Coronary artery (tissue), 2 donors: ENCODE data around the gene SEC22C.
"Not testable (repeated sequence)": the region's sequence is repeated elsewhere in the genome, so short reads cannot be mapped to it uniquely, and the experiment has no call there.

ENCODE experiments used
- DNase-seq: peaks from one replicate; pipeline ENCODE4 v3.0.0-alpha.2; 2017; ENCODE audit warnings: low spot score
- H3K27ac ChIP-seq, 2 donors: fragments of 200-600 bp; sonication (generic); one replicate each; pipeline ENCODE4 v1.5.1; 2016 to 2019
- H3K4me3 ChIP-seq: fragments of 200-600 bp; sonication (generic); 2 replicates; pipeline ENCODE4 v1.5.1; 2016; ENCODE audit warnings: mild to moderate bottlenecking, moderate library complexity
- TF ChIP-seq, protein P1 (sequence below): fragments of 200-600 bp; sonication (generic); IDR thresholded peaks from one replicate; pipeline ENCODE4 v1.5.1; 2019; ENCODE audit warnings: antibody characterized with exemption

The SEC22C gene

GRCh38 chr3:42581400-42581708 lies 413 bp downstream of the SEC22C start:
- peak overlapping the region; percentile 87 to 94 for H3K27ac ChIP-seq
- peak overlapping the region; percentile 94 for H3K4me3 ChIP-seq
- TF ChIP-seq, protein P1, sequence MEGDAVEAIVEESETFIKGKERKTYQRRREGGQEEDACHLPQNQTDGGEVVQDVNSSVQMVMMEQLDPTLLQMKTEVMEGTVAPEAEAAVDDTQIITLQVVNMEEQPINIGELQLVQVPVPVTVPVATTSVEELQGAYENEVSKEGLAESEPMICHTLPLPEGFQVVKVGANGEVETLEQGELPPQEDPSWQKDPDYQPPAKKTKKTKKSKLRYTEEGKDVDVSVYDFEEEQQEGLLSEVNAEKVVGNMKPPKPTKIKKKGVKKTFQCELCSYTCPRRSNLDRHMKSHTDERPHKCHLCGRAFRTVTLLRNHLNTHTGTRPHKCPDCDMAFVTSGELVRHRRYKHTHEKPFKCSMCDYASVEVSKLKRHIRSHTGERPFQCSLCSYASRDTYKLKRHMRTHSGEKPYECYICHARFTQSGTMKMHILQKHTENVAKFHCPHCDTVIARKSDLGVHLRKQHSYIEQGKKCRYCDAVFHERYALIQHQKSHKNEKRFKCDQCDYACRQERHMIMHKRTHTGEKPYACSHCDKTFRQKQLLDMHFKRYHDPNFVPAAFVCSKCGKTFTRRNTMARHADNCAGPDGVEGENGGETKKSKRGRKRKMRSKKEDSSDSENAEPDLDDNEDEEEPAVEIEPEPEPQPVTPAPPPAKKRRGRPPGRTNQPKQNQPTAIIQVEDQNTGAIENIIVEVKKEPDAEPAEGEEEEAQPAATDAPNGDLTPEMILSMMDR = no peak
- no peak for DNase-seq

- not testable (repeated sequence) for H3K4me3 ChIP-seq, DNase-seq, H3K27ac ChIP-seq
Measured at GRCh38 chr3:42579346-42579745, 2.4 kb downstream of the SEC22C start.

GRCh38 chr3:42578054-42578453 lies 3.7 kb downstream of the SEC22C start:
- Histone ChIP-seq H3K27ac (no peak overlapping the region), H3K4me3 (no peak overlapping the region)
- TF ChIP-seq, protein P1 = no peak
- no peak for DNase-seq

DNA sequence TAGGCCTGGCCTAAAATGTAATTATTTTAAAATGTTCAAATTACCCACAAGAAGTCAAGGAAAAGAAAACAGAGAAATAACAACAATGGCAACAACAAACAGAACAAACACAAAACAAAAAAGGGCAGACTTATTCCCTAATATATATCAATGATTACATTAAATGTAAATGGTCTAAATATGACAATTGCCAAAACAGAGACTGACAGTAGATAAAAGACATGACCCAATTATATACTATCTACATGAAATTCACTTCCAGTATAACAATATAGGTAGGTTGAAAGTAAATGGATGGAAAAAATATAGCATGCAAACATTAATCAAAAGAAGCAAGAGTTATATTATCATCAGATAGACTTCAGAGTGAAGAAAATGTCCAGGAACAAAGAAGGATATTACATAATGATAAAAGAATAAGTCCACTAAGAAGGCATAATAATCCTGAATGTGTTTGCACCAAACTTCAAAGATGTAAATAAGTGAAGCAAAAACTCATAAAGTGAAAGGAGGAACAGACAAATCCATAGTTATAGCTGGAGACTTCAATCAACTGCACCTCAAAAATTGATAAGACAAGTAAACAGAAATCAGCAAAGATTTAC lies 6.5 kb downstream of the SEC22C start:
- TF ChIP-seq, protein P1 = no peak
- Histone ChIP-seq H3K4me3 (no peak overlapping the region), H3K27ac (no peak overlapping the region)
- DNase-seq = no peak

DNA sequence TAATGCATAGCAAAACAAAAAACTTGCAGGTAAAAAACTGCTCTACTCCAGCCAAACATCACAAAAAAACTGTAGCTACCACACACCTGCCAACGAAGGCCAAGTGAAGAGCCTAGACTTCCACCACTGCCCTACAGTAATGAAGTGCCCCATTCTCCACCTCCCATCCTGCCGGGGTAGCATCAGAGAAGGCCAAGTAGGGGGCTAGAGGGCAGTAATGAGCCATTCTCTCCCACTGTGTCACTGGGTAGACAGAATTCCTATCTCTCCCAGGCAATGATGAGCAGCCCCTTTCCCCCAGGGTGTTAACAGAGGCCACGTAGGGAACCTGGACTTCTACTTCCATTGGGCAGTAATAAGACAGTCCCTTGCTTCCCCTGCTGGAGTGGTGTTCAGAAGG lies 9.5 kb downstream of the SEC22C start:
- TF ChIP-seq, protein P1 = no peak
- no peak for DNase-seq
- Histone ChIP-seq H3K4me3 (no peak overlapping the region), H3K27ac (no peak overlapping the region)

GRCh38 chr3:42569593-42570142 lies 12.1 kb downstream of the SEC22C start:
- DNase-seq = no peak
- no peak overlapping the region for H3K4me3 ChIP-seq
- TF ChIP-seq, protein P1 = no peak
- no peak overlapping the region for H3K27ac ChIP-seq

GRCh38 chr3:42562047-42562907 lies 19.5 kb downstream of the SEC22C start:
- TF ChIP-seq, protein P1 = no peak
- Histone ChIP-seq H3K4me3 (no peak overlapping the region), H3K27ac (no peak overlapping the region)
- DNase-seq = no peak
